ENCODE data around the gene TMX4.
"Not testable (repeated sequence)": the region's sequence is repeated elsewhere in the genome, so short reads cannot be mapped to it uniquely, and the experiment has no call there.

TMX4 gene

DNA sequence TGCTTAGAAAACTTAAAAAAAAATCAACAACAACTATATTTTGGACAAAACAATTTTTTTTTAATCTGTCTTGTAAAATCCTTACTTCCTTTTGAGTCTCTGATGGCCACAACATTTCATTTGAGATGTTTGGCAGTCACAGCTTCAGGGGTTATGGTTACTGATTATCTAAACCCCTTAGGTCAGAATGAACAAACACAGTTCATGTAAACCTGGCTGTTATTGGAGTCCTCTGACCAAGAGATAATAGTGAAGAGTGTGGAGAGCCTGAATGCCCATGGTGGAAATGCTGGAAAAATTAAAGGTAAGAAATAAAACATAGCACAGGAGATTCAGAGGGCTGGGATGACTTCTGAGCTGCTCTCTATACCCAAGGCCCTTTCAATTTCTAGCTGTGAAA, 38.2 kb downstream of the TMX4 start:
- Histone ChIP-seq H3K27me3 (ENCODE audit: control insufficient read depth, insufficient read depth, low read length) (no peaks in the 10 kb centered on the region), H3K9me3 (ENCODE audit: control insufficient read depth, low read length) (no peaks in the 10 kb centered on the region), H3K9ac (ENCODE audit: low read length) (no peak overlapping the region), H3K4me3 (ENCODE audit: low read length) (no peak overlapping the region), H3K36me3 (ENCODE audit: control insufficient read depth, insufficient read depth, low read length) (no peaks in the 10 kb centered on the region), H3K4me1 (ENCODE audit: control insufficient read depth, insufficient read depth, low read length) (no peaks in the 10 kb centered on the region)

DNA sequence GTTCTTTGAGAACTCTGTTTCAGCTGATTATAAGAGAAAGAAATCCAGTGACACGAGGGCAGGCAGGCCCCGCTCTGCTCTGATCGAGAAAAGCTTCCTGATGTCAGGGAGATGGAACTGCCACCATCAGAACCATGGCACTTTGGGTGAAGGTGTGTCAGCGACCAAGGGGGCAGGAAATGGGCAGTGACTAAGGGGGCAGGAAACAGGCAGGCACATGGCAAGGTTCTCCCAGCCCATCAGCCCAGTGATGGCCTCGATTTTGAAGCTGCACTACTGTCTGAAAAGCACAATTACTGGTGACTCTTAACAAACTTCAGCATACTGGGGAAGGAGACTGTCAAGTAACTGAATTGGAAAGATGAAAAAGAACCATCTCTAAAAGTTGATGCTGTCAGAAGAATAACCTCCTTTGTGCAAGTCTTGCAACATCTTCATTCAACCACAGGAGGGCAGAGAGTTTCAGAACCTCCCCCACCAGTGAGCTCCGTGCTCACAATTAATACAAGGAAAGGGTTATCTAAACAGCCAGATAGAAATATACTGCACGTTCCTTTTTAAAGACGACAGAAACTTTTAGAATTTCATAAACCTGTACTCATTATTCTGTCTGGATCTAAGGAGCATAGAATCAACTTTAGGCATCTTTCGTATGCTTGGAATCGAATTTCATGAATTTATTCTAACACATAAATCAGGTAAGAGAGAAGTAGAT, 39.1 kb downstream of the TMX4 start:
- H3K27me3 ChIP-seq (ENCODE audit: control insufficient read depth, insufficient read depth, low read length), result no peaks in the 10 kb centered on the region
- no peaks in the 10 kb centered on the region for H3K4me1 ChIP-seq (ENCODE audit: control insufficient read depth, insufficient read depth, low read length)
- H3K9ac ChIP-seq (ENCODE audit: low read length), result no peak overlapping the region
- no peaks in the 10 kb centered on the region for H3K36me3 ChIP-seq (ENCODE audit: control insufficient read depth, insufficient read depth, low read length)
- no peak overlapping the region for H3K4me3 ChIP-seq (ENCODE audit: low read length)
- no peaks in the 10 kb centered on the region for H3K9me3 ChIP-seq (ENCODE audit: control insufficient read depth, low read length)

DNA sequence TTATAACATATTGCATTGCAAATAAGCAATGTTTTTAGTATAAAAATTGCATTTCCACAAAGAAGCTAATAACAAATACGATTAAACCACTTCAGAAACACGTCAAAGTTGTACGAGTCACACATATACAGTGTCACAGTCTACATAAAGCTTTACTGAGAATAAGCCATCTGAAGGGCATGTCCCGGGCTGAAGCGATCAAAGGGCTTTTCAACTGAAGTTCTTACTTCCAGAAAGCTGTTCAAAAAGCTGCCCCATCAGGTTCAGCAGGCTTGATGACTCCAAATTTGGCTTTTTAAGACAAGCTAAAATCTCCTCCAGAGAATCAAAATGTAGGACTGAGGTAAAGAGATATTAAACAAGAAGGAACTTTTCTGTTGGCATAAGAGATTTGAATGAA, 41.9 kb downstream of the TMX4 start:
- no peaks in the 10 kb centered on the region for H3K9me3 ChIP-seq (ENCODE audit: control insufficient read depth, low read length)

DNA sequence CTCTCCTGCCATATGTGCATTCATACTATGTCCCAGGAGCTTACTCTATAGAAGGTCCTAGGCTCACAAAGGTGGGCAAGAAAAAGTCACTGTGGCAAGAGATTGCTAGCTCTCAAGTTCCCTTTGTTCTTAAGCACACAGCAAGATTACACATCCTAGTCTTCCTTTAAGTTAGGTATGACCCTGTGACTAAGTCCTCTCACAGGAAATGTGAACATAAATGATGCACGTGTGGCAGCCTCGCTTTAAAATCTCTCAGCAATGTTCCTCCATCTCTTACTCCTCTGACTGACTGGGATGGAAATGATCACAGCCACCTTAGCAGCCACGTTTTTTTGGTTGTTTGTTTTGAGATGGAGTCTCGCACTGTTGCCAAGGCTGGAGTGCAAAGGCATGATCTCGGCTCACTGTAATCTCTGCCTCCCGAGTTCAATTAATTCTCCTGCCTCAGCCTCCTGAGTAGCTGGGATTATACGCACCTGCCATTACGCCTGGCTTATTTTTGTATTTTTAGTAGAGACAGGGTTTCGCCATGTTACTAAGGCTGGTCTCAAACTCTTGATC, 43.6 kb downstream of the TMX4 start:
- Histone ChIP-seq H3K9me3 (ENCODE audit: control insufficient read depth, low read length) (no peaks in the 10 kb centered on the region), H3K4me1 (ENCODE audit: control insufficient read depth, insufficient read depth, low read length) (no peaks in the 10 kb centered on the region), H3K36me3 (ENCODE audit: control insufficient read depth, insufficient read depth, low read length) (no peaks in the 10 kb centered on the region), H3K4me3 (ENCODE audit: low read length) (no peak overlapping the region), H3K27me3 (ENCODE audit: control insufficient read depth, insufficient read depth, low read length) (no peaks in the 10 kb centered on the region), H3K9ac (ENCODE audit: low read length) (no peak overlapping the region)

More for the DNA sequence above, 41.9 kb downstream of the TMX4 start:
- Histone ChIP-seq H3K36me3 (ENCODE audit: control insufficient read depth, insufficient read depth, low read length) (no peaks in the 10 kb centered on the region), H3K4me3 (ENCODE audit: low read length) (no peak overlapping the region), H3K9ac (ENCODE audit: low read length) (no peak overlapping the region), H3K27me3 (ENCODE audit: control insufficient read depth, insufficient read depth, low read length) (no peaks in the 10 kb centered on the region), H3K4me1 (ENCODE audit: control insufficient read depth, insufficient read depth, low read length) (no peaks in the 10 kb centered on the region)

DNA sequence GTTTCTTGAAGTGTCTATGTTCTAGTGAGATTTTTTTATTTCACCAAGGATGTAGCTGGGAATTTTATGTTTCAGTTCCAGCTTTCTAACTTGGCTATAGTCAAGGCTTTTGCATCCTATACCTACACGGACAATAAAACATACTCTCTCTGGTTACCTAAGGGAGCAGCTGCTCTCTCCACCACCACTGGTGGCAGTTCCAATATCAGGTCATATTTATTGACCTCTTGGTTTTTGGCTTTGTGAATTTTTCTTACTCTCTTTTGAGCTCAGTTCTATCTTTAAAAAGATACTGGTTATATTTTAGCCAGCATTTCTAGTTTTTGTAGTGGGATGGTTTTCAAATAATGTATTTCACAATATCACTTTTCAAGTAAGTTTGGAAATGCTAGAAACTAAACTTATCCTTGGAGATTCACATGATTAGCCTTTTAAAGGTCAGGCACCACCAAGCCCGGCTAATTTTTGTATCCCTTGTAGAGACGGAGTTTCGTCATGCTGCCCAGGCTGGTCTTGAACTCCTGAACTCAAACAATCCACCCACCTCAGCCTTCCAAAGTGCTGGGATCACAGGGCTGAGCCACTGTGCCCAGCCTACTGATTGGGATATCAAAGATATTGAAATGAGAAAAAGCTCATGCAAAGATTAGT, 44.7 kb downstream of the TMX4 start:
- H3K9ac ChIP-seq (ENCODE audit: low read length), result no peak overlapping the region
- H3K4me1 ChIP-seq (ENCODE audit: control insufficient read depth, insufficient read depth, low read length), result no peaks in the 10 kb centered on the region
- H3K4me3 ChIP-seq (ENCODE audit: low read length), result no peak overlapping the region
- H3K9me3 ChIP-seq (ENCODE audit: control insufficient read depth, low read length), result no peaks in the 10 kb centered on the region
- no peaks in the 10 kb centered on the region for H3K27me3 ChIP-seq (ENCODE audit: control insufficient read depth, insufficient read depth, low read length)
- no peaks in the 10 kb centered on the region for H3K36me3 ChIP-seq (ENCODE audit: control insufficient read depth, insufficient read depth, low read length)

DNA sequence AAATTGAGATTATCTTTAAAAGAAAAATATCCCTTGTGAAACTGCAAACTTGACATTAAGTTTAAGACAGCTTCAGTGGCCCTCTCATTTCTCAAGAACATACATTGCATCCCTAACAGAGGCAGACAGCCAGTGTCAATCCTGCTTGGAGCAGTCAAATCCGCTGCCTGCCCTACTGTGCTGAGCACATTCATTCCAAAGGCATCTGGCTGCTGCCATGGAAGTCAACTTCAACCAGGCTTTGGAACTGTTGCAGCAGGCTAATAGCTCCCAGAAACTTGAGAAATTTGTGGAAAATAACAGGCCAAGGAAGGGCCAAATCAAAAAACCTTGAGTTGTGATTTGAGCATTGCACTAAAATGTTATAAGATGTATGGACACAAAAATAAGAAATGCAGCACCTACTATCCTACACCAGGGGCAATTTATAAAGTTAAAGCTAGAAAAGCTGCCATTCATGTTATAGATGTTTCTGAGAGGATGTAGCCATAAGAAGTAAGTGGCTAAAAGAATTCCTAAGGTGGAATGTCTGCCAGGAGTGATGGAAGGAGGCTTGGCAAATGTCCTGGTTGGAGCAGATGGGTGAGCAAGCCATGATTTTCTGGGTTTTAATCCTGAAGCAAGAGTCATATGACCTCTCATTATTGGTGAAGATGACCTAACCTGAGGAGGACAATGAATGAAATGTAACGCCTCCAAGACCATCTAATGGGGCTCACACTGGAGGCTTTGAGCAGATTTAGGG, 47.9 kb downstream of the TMX4 start:
- Histone ChIP-seq H3K9me3 (ENCODE audit: control insufficient read depth, low read length) (no peaks in the 10 kb centered on the region), H3K4me3 (ENCODE audit: low read length) (no peak overlapping the region), H3K9ac (ENCODE audit: low read length) (no peak overlapping the region), H3K4me1 (ENCODE audit: control insufficient read depth, insufficient read depth, low read length) (no peaks in the 10 kb centered on the region), H3K36me3 (ENCODE audit: control insufficient read depth, insufficient read depth, low read length) (no peaks in the 10 kb centered on the region), H3K27me3 (ENCODE audit: control insufficient read depth, insufficient read depth, low read length) (no peaks in the 10 kb centered on the region)

DNA sequence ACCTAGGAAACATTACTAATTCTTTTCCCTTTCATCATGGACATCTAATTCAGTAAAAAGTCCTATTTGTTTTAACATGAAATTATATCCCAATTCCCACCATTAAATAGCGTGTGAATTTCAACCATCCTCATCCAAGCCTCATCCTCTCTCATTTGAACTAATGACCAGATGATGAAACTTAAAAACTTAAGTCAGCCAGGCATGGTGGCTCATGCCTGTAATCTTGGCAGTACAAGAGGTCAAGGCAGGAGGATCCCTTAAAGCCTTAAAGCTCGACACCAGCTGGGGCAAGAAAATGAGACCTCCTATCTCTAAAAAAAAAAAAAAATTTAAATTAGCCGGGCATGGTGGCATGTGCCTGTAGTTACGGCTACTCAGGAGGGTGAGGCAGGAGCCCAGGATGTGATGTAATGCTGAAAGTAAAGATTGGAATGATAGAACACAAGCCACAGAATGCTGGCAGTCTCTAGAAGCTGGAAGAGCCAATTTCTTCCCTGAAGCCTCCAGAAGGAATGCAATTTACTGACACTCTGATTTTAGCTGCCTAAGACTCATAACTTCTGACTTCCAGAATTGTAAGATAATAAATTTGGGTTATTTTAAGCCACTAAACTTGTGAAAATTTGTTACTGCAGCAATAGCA, 52.2 kb downstream of the TMX4 start:
- Histone ChIP-seq H3K9me3 (ENCODE audit: control insufficient read depth, low read length) (no peaks in the 10 kb centered on the region), H3K4me1 (ENCODE audit: control insufficient read depth, insufficient read depth, low read length) (no peaks in the 10 kb centered on the region), H3K27me3 (ENCODE audit: control insufficient read depth, insufficient read depth, low read length) (no peaks in the 10 kb centered on the region), H3K4me3 (ENCODE audit: low read length) (no peak overlapping the region), H3K36me3 (ENCODE audit: control insufficient read depth, insufficient read depth, low read length) (no peaks in the 10 kb centered on the region), H3K9ac (ENCODE audit: low read length) (no peak overlapping the region)

DNA sequence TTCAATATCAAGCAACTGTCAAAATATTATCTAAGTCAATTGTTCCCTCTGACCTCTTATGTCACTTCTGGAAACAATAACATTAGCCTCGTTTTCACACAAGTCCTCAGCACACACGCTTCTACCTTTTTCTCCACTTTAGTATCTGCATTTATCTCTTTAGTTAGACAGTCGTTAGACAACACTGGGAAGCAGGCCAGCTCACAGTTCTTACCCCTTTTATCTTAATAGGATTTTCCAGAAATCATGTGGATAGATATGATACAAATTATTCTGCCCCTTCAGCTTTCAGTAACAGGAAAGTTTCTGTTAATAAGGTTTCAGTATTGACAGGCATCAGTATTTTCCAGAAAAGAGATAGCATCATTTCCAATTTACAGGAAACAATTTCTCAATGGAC, 53.4 kb downstream of the TMX4 start:
- H3K4me1 ChIP-seq (ENCODE audit: control insufficient read depth, insufficient read depth, low read length), result no peaks in the 10 kb centered on the region
- H3K27me3 ChIP-seq (ENCODE audit: control insufficient read depth, insufficient read depth, low read length), result no peaks in the 10 kb centered on the region
- H3K36me3 ChIP-seq (ENCODE audit: control insufficient read depth, insufficient read depth, low read length), result no peaks in the 10 kb centered on the region
- no peaks in the 10 kb centered on the region for H3K9me3 ChIP-seq (ENCODE audit: control insufficient read depth, low read length)
- H3K9ac ChIP-seq (ENCODE audit: low read length), result no peak overlapping the region
- no peak overlapping the region for H3K4me3 ChIP-seq (ENCODE audit: low read length)

DNA sequence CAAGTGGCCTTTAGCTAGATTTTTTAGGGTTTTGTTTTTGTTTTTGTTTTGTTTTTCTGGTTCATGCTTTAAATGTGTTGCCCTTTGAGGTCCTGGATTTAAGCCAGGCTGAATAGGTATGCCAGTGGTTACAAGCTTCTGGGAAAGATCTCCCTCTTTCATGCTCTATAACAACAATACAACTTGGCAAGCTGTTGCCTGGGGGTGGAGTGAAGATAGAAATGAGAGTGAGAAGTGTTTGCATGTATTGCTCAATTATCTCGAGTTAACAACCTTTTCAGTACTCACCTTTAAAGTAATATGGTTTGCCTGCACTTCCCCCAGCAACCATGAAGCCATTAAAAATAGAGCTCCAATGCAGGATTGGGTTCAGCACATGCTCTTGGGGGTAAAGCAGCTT, 60.1 kb downstream of the TMX4 start:
- no peaks in the 10 kb centered on the region for H3K9me3 ChIP-seq (ENCODE audit: control insufficient read depth, low read length)
- no peaks in the 10 kb centered on the region for H3K36me3 ChIP-seq (ENCODE audit: control insufficient read depth, insufficient read depth, low read length)
- no peak overlapping the region for H3K9ac ChIP-seq (ENCODE audit: low read length)
- H3K4me3 ChIP-seq (ENCODE audit: low read length), result no peak overlapping the region
- no peaks in the 10 kb centered on the region for H3K4me1 ChIP-seq (ENCODE audit: control insufficient read depth, insufficient read depth, low read length)
- H3K27me3 ChIP-seq (ENCODE audit: control insufficient read depth, insufficient read depth, low read length), result no peaks in the 10 kb centered on the region

DNA sequence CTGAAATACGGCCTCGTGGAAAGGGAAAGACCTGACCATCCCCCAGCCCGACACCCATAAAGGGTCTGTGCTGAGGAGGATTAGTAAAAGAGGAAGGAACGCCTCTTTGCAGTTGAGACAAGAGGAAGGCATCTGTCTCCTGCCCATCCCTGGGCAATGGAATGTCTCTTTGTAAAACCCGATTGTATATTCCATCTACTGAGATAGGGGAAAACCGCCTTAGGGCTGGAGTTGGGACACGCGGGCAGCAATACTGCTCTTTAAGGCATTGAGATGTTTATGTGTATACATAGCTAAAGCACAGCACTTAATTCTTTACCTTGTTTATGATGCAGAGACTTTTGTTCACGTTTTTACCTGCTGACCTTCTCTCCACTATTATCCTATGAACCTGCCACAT, 63.0 kb downstream of the TMX4 start:
- H3K9ac ChIP-seq (ENCODE audit: low read length); H3K4me3 ChIP-seq (ENCODE audit: low read length); H3K36me3 ChIP-seq (ENCODE audit: control insufficient read depth, insufficient read depth, low read length); H3K4me1 ChIP-seq (ENCODE audit: control insufficient read depth, insufficient read depth, low read length); H3K9me3 ChIP-seq (ENCODE audit: control insufficient read depth, low read length); H3K27me3 ChIP-seq (ENCODE audit: control insufficient read depth, insufficient read depth, low read length): not testable (repeated sequence)

DNA sequence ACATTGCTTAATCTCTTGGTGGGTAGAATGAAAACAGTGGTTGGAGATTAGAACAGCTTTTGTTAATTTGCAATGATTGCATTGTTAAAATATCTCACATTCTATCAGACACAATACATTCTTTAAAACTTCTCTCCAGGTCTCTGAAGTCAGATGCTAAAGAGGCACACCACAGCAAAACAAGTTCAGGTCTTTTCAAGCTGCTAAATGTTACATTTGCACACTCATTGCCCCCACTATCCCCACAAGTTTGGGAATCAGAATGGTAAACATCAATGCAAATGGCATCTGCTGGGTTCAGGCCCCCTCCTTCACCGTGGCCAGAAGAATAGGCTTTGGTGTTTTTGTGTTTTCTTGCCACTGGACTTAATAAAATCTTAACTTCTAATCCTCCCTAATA, 69.2 kb downstream of the TMX4 start:
- H3K9ac ChIP-seq (ENCODE audit: low read length), result no peak overlapping the region
- H3K27me3 ChIP-seq (ENCODE audit: control insufficient read depth, insufficient read depth, low read length), result no peaks in the 10 kb centered on the region
- H3K36me3 ChIP-seq (ENCODE audit: control insufficient read depth, insufficient read depth, low read length), result no peaks in the 10 kb centered on the region
- no peaks in the 10 kb centered on the region for H3K4me1 ChIP-seq (ENCODE audit: control insufficient read depth, insufficient read depth, low read length)
- no peak overlapping the region for H3K4me3 ChIP-seq (ENCODE audit: low read length)
- no peaks in the 10 kb centered on the region for H3K9me3 ChIP-seq (ENCODE audit: control insufficient read depth, low read length)

DNA sequence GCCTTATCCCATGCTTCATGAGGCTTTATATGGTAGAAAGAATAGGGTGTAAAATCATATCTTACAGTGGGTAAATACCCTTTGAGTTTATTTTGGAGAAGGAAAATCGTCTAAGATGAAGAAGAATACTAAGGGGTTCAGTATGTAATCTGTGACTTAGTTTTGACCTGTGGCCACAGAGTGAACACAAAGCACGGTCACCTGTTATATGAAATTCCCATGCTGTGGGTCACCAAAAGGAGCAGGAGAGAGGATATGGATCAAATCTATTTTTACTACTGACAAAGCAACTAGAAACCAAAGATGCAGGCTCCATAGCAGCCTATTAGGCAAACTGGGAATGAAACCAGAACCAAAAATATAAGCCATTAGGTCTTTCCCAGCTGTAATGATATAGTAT, 75.7 kb downstream of the TMX4 start:
- no peak overlapping the region for H3K9ac ChIP-seq (ENCODE audit: low read length)
- H3K9me3 ChIP-seq (ENCODE audit: control insufficient read depth, low read length), result no peaks in the 10 kb centered on the region
- H3K27me3 ChIP-seq (ENCODE audit: control insufficient read depth, insufficient read depth, low read length), result no peaks in the 10 kb centered on the region
- H3K4me3 ChIP-seq (ENCODE audit: low read length), result no peak overlapping the region
- no peaks in the 10 kb centered on the region for H3K36me3 ChIP-seq (ENCODE audit: control insufficient read depth, insufficient read depth, low read length)
- H3K4me1 ChIP-seq (ENCODE audit: control insufficient read depth, insufficient read depth, low read length), result no peaks in the 10 kb centered on the region

All from mucosa of stomach (tissue), 1 donor.